Stimulated activated CD8-positive, alpha-beta memory T cell treated with anti-CD3 and anti-CD28 coated beads, Interleukin-15, amount 100 ng/mL, for 24 hours (primary cell): ENCODE measurements around the gene SRPK2.
"Not testable (repeated sequence)": the region's sequence is repeated elsewhere in the genome, so short reads cannot be mapped to it uniquely, and the experiment has no call there.

Source experiments
- DNase-seq: peaks from one replicate; pipeline ENCODE4 v3.0.0-alpha.2; 2020; ENCODE audit warnings: low read depth

The SRPK2 gene

GRCh38 chr7:105267244-105267643 lies 121.5 kb downstream of the SRPK2 start:
- DNase-seq = no peak

DNA sequence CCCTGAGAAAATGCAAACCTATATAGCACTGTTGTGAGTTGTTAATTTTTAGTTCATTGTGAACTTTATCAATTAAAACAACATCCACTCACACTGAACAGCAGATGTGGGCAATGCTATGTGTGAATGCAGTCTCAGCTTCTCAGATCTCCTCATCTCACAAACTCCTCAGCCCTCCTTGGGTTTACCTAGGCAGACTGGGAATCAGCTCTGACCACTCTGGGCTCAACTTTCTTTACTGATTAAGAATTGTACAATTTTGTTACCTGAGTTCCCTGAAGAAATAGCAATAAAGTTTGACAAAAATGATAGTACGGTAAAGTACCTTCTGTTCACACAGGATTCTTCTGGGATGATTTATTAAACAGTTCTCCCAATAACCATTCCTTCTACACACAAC lies 124.0 kb downstream of the SRPK2 start:
- no peak for DNase-seq

DNA sequence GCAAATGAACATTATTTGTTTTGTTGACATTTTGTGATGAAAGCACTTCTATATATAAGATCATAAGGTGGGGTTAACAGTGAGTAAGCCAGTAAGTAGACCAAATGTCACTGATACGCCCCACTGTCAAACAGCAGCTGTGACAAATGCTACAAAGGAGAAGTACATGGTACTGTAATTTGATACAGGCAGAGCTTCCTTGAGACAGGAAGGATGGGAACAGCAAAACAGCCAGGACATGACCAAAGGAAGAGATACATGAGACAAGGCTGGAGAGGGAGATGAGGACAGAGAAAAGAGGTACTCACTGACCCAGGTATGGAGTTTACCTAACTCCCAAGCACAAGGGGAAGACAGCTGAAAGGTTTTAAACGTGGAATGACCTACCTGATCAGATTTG lies 127.0 kb downstream of the SRPK2 start:
- no peak for DNase-seq

- not testable (repeated sequence) for DNase-seq
Observed at GRCh38 chr7:105260201-105260871, 128.4 kb downstream of the SRPK2 start.

DNA sequence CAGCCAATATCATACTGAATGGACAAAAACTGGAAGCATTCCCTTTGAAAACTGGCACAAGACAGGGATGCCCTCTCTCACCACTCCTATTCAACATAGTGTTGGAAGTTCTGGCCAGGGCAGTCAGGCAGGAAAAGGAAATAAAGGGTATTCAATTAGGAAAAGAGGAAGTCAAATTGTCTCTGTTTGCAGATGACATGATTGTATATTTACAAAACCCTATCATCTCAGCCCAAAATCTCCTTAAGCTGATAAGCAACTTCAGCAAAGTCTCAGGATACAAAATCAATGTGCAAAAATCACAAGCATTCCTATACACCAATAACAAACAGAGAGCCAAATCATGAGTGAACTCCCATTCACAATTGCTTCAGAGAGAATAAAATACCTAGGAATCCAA lies 129.8 kb downstream of the SRPK2 start:
- not testable (repeated sequence) for DNase-seq

DNA sequence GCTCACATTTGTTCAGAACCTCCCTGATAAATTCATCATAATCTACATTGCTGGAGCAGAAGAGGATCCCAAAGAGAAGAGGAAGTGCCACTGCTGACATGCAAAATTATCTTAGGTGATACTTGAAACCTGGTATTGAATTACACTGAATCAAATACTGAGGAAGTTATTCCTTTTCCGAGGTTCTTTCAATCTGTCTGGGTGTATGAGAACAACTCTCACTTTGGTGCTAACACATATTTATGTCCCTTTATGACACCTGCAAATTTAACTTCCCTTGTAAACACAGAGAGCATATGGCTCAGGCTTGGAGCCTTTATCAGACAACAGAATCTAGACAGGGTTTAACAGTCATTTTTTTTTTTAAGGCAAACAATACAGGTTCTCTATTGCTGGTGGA lies 131.4 kb downstream of the SRPK2 start:
- DNase-seq = no peak

GRCh38 chr7:105256761-105257231 lies 131.9 kb downstream of the SRPK2 start:
- no peak for DNase-seq

- no peak for DNase-seq
Observed at GRCh38 chr7:105250706-105251105, 138.0 kb downstream of the SRPK2 start.

DNA sequence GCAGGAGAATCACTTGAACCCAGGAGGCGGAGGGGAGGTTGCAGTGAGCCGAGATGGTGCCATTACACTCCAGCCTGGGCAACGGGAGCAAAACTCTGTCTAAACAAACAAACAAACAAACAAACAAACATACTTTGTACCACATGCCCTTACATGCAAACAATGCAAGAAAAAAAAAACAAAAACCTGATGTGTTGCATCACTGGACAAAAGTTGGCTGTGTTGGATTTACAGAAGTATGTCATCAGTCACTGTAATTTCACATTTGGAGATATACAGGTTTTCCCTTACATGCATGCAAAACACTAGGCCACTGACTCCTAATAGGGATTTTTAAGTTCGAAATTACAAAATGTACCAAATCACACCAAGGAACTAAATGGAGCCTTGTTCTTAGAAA lies 138.5 kb downstream of the SRPK2 start:
- no peak for DNase-seq

- DNase-seq = no peak
Observed at GRCh38 chr7:105249216-105249615, 139.5 kb downstream of the SRPK2 start.

DNA sequence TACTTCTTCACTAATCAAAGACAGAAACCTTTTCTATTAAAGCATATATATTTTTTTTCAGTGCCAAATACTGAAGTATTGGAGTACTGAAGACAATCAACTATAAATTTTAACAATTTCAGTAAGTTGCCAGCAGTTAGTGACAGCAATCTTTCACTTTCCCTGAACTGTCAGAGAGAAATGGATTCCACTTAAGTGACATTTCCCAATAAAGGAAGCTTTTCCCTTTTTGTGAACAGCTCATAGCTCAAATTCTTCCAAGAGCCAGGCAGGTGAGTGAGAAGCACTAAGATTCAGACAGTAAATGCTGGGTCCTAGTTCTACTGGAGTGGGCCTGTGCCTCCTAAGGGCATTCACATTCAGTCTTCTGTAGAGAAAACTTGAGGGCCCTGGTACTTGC lies 142.0 kb downstream of the SRPK2 start:
- DNase-seq = no peak

DNA sequence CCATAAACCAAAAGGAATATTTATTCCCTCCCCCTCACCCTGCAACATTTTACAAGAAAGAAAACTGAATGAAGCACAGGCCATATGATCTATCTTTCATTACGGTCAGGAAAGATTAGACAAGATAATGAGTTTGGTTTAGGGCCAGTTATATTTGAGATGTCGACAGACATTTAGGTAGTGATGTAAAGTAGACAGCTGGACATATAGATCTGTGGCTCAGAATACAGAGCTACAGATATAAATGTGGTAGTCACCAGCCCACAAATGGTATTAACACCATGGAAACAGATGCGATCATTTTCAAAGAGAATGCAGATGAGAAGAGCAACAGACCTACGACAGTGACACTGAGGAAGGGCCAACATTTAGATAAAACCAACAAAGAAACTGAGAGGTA lies 142.5 kb downstream of the SRPK2 start:
- no peak for DNase-seq

- DNase-seq = no peak
Observed at GRCh38 chr7:105245398-105246114, 143.2 kb downstream of the SRPK2 start.

- no peak for DNase-seq
Observed at GRCh38 chr7:105244594-105244993, 144.1 kb downstream of the SRPK2 start.

DNA sequence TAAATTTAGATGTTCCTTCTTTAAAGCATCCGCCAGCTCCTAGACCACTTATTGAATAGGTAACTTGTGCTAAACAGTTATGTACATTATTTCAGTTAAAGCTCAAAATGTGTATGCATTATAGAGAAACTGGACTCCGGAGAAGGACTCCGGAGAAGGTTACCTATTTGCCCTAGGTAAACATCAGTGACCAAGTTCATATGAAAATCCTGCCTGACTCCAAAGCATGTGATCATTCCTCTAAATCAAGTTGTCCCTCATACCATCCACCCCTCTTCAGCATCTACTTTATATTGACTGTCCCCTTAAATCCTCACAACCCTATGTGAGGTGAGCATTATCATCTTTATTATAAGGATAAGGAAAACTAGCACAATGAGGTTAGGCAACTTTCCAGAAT lies 147.5 kb downstream of the SRPK2 start:
- DNase-seq = no peak

- no peak for DNase-seq
Observed at GRCh38 chr7:105238198-105238765, 150.4 kb downstream of the SRPK2 start.

DNA sequence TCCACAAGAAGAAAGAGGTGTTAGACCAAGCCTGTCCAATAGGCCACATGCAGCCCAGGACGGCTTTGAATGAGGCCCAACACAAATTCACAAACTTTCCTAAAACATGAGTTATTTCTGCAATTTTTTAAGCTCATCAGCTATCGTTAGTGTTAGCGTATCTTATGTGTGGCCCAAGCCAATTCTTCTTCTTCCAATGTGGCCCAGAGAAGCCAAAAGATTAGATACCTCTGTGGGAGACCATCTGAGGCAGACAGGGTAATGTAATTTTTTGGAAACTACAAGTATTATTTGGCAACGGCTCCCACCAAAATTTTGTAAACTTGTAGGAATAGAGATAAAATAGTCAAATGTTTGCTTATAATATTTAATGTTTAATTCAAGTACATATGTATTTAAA lies 153.8 kb downstream of the SRPK2 start:
- DNase-seq = no peak

GRCh38 chr7:105232829-105233291 lies 155.9 kb downstream of the SRPK2 start:
- not testable (repeated sequence) for DNase-seq

- no peak for DNase-seq
Observed at GRCh38 chr7:105230486-105230885, 158.2 kb downstream of the SRPK2 start.

DNA sequence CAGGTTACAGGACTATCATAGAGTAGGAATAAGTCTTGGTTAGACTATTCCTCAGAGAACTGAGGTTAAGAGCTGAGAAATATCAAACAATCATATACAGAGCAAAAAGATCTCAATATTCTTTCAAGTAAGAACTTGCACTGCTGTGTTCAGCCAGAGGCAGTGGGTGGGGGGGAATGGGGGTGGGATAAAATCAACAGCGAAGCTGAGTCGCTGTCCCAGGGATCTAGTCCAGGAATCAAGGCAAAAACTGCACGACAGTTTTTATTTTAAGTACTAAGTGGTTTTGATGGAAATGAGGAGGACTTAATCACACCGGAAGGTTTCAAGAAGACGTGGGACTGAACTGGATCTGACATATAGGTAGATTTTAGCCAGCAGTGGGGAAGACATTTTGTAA lies 159.1 kb downstream of the SRPK2 start:
- no peak for DNase-seq

GRCh38 chr7:105228555-105228954 lies 160.2 kb downstream of the SRPK2 start:
- no peak for DNase-seq

GRCh38 chr7:105227391-105227790 lies 161.3 kb downstream of the SRPK2 start:
- no peak for DNase-seq
